Testis (tissue), 3 donors: ENCODE measurements around the gene MICOS13. TPM values are rescaled to one million over a fixed set of nuclear protein-coding genes. Genes with fewer than 3 reads are reported as not detected.

Source experiments
- DNase-seq: peaks from one replicate; pipeline ENCODE4 v3.0.0-alpha.2; 2019
- H3K27ac ChIP-seq, 2 donors: fragments of 200-600 bp; sonication (generic); one replicate each; pipeline ENCODE4 v1.5.1; 2019
- H3K27me3 ChIP-seq: fragments of 200-600 bp; sonication (generic); one replicate; pipeline ENCODE4 v1.5.1; 2019
- H3K36me3 ChIP-seq: fragments of 200-600 bp; sonication (generic); one replicate; pipeline ENCODE4 v1.5.1; 2017; ENCODE audit warnings: low read depth; ENCODE audit errors: missing control alignments
- H3K4me1 ChIP-seq: fragments of 200-600 bp; sonication (generic); one replicate; pipeline ENCODE4 v1.5.1; 2019
- H3K4me3 ChIP-seq, 2 donors: fragments of 200-600 bp; sonication (generic); one replicate each; pipeline ENCODE4 v1.5.1; 2017 to 2019
- H3K9me3 ChIP-seq: fragments of 200-600 bp; sonication (generic); one replicate; pipeline ENCODE4 v1.5.1; 2017
- CTCF ChIP-seq, 3 experiments: fragments of 450-650 bp in 2 of 3; fragments of 200-600 bp in 1 of 3; sonication (generic) in 1 of 3; IDR thresholded peaks; one replicate each; pipeline ENCODE4 v1.5.1; 2016 to 2019; ENCODE audit warnings: antibody characterized with exemption in 3 of 3, mild to moderate bottlenecking in 2 of 3, moderate library complexity in 1 of 3
- POLR2A ChIP-seq: fragments of 450-650 bp; IDR thresholded peaks from one replicate; pipeline ENCODE4 v1.6.1; 2017; ENCODE audit warnings: antibody characterized with exemption, mild to moderate bottlenecking, moderate library complexity
- WGBS, 2 donors: methylation state at CpG; one replicate each; pipeline ENCODE4 v1.1.5; 2018; 5-methylcytosine and 5-hydroxymethylcytosine counted together
- intact Hi-C: fragments of 100-400 bp; cut with DNase I; formaldehyde crosslinking; loops from one replicate; pipeline ENCODE4 v1.15.1; 2023; ENCODE audit warnings: low total_unique reads
- polyA plus RNA-seq: library from polyadenylated mRNA; stranded (reverse); fragments of 350-450 nt; fragmentation: Illumina TruSeq; extraction: RNeasy Lipid Tissue Mini Kit (QIAGEN cat#74804); gene quantifications from one replicate; pipeline ENCODE4 v1.2.3, GENCODE V29; 2014; ENCODE audit warnings: low read depth, low replicate concordance; ENCODE audit not compliant: insufficient read depth
- total RNA-seq, 2 donors: library from RNA; depleted of rRNA; stranded (reverse); fragments of >200 nt; gene quantifications; one replicate each; pipeline ENCODE4 v1.2.3, GENCODE V29; 2016

MICOS13 gene
- total and polyA plus RNA-seq, 3 donors from 2014 or later = 98.0 to 198 (median 152) TPM

GRCh38 chr19:5714816-5715215 is 34.5 kb upstream of the MICOS13 start:
- no peak for TF ChIP-seq POLR2A
- TF ChIP-seq CTCF (IDR thresholded peaks at IDR 0.05) = no peak
- Histone ChIP-seq H3K9me3 (no peaks in the 10 kb centered on the region), H3K27me3 (no peaks in the 10 kb centered on the region), H3K36me3 (no peaks in the 10 kb centered on the region), H3K4me1 (peaks cover 18% of the 10 kb centered on the region), H3K27ac (no peak overlapping the region), H3K4me3 (no peak overlapping the region)
- no peak for DNase-seq
- 86 to 92% methylated on average over 10 of the region's 10 CpGs for whole genome bisulfite sequencing, 2 donors
- intact Hi-C loops = no loop called here

GRCh38 chr19:5713228-5713627 is 32.9 kb upstream of the MICOS13 start:
- WGBS, 2 donors = 94 to 95% methylated on average over 5 to 9 of the region's 9 CpGs
- TF ChIP-seq CTCF (IDR thresholded peaks at IDR 0.05) (no peak), POLR2A (no peak)
- Histone ChIP-seq H3K9me3 (no peaks in the 10 kb centered on the region), H3K4me3 (no peak overlapping the region), H3K27me3 (no peaks in the 10 kb centered on the region), H3K4me1 (peaks cover 6% of the 10 kb centered on the region), H3K36me3 (no peaks in the 10 kb centered on the region), H3K27ac (no peak overlapping the region)
- DNase-seq = no peak
- intact Hi-C loops = no loop called here

- WGBS, 2 donors = 86 to 94% methylated on average over 9 to 25 of the region's 25 CpGs
- H3K27ac ChIP-seq = no peak overlapping the region
- H3K9me3 ChIP-seq = no peaks in the 10 kb centered on the region
- H3K27me3 ChIP-seq = no peaks in the 10 kb centered on the region
- no peak for DNase-seq
- no peaks in the 10 kb centered on the region for H3K36me3 ChIP-seq
- intact Hi-C loops = no loop called here
- no peak overlapping the region for H3K4me3 ChIP-seq
- no peak for TF ChIP-seq CTCF (IDR thresholded peaks at IDR 0.05)
- no peaks in the 10 kb centered on the region for H3K4me1 ChIP-seq
Measured at GRCh38 chr19:5711713-5712161, 31.4 kb upstream of the MICOS13 start.

GRCh38 chr19:5711025-5711424 is 30.7 kb upstream of the MICOS13 start:
- DNase-seq = no peak
- Histone ChIP-seq H3K4me1 (no peaks in the 10 kb centered on the region), H3K27me3 (no peaks in the 10 kb centered on the region), H3K9me3 (no peaks in the 10 kb centered on the region), H3K4me3 (no peak overlapping the region), H3K27ac (no peak overlapping the region), H3K36me3 (no peaks in the 10 kb centered on the region)
- WGBS, 2 donors = 96% methylated on average over 6 to 8 of the region's 8 CpGs
- no peak for TF ChIP-seq POLR2A
- no peak for TF ChIP-seq CTCF (IDR thresholded peaks at IDR 0.05)
- intact Hi-C loops = no loop called here
